Lower leg skin (tissue), 4 donors: Measurements from ENCODE around the gene FGF12. TPM values are rescaled to one million over a fixed set of nuclear protein-coding genes. Genes with fewer than 3 reads are reported as not detected.

ENCODE experiments used
- DNase-seq, 2 donors: peaks; one replicate each; pipeline ENCODE4 v3.0.0-alpha.2; 2019; ENCODE audit warnings: low spot score in 2 of 2
- H3K4me3 ChIP-seq: fragments of 200-600 bp; sonication (generic); 2 replicates; pipeline ENCODE4 v1.5.1; 2017; ENCODE audit warnings: mild to moderate bottlenecking, low read depth; ENCODE audit not compliant: poor library complexity, severe bottlenecking
- POLR2A ChIP-seq, 2 donors: fragments of 450-650 bp; IDR thresholded peaks; one replicate each; pipeline ENCODE4 v1.6.1; 2016 to 2017; ENCODE audit warnings: antibody characterized with exemption in 2 of 2, mild to moderate bottlenecking in 1 of 2, moderate library complexity in 1 of 2
- WGBS, 2 donors: methylation state at CpG; one replicate each; pipeline ENCODE4 v1.1.5; 2018; 5-methylcytosine and 5-hydroxymethylcytosine counted together
- intact Hi-C: fragments of 100-400 bp; cut with DNase I; formaldehyde crosslinking; loops from one replicate; pipeline ENCODE4 v1.15.0; 2023; ENCODE audit warnings: low total_unique reads
- total RNA-seq, 4 donors: library from RNA; depleted of rRNA; stranded (reverse); fragments of >200 nt; gene quantifications; one replicate each; pipeline ENCODE4 v1.1.0, GENCODE V29; 2016
- TF ChIP-seq, protein P1 (sequence below), 3 donors: fragments of 450-650 bp; IDR thresholded peaks; one replicate each; pipeline ENCODE4 v1.5.1; 2016; ENCODE audit warnings: antibody characterized with exemption in 3 of 3, mild to moderate bottlenecking in 3 of 3, moderate library complexity in 2 of 3

Gene FGF12
- total RNA-seq, 4 donors from 2014 or later = 0.05 to 0.45 (median 0.19) TPM; not detected in 1

DNA sequence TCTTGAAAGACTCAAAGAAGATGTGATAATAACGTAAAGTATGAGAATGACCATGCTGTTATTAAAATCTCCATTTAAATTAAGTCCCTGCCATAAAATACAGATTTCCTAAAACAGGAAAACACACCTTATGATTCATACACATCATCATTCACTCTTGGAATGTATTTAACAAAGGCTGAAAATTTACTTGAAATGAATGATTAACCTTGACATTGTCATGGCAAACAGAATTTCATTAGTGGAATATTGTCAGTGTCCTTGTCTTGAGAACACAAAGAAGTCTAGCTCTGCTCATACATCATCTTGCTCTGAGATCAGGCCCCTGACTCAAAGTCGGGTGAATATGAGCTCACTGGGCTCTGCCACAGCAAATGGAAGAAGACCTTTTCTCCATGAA lies 313.9 kb downstream of the FGF12 start:
- no peak overlapping the region for H3K4me3 ChIP-seq
- no peak for DNase-seq
- TF ChIP-seq, protein P1, sequence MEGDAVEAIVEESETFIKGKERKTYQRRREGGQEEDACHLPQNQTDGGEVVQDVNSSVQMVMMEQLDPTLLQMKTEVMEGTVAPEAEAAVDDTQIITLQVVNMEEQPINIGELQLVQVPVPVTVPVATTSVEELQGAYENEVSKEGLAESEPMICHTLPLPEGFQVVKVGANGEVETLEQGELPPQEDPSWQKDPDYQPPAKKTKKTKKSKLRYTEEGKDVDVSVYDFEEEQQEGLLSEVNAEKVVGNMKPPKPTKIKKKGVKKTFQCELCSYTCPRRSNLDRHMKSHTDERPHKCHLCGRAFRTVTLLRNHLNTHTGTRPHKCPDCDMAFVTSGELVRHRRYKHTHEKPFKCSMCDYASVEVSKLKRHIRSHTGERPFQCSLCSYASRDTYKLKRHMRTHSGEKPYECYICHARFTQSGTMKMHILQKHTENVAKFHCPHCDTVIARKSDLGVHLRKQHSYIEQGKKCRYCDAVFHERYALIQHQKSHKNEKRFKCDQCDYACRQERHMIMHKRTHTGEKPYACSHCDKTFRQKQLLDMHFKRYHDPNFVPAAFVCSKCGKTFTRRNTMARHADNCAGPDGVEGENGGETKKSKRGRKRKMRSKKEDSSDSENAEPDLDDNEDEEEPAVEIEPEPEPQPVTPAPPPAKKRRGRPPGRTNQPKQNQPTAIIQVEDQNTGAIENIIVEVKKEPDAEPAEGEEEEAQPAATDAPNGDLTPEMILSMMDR (IDR thresholded peaks at IDR 0.05) = no peak
- TF ChIP-seq POLR2A (IDR thresholded peaks at IDR 0.05) = no peak
- WGBS, 2 donors = 70 to 80% methylated on average over 2 of the region's 2 CpGs
- intact Hi-C loops = no loop called here

DNA sequence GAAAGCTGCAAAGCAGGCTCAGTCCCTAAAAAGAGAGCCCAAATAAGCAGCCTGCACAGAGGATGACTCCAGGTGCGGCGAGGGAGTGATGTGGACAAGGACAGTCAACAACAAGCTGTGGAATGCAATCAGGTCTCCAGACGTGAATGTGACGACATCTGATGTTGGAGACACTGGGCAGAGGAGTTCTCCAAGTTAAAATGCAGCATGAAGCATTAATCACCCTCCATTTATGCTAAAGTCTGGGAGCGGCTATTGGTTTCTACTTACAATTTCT lies 316.7 kb downstream of the FGF12 start:
- intact Hi-C loops = no loop called here
- TF ChIP-seq, protein P1 (IDR thresholded peaks at IDR 0.05) = no peak
- TF ChIP-seq POLR2A (IDR thresholded peaks at IDR 0.05) = no peak

DNA sequence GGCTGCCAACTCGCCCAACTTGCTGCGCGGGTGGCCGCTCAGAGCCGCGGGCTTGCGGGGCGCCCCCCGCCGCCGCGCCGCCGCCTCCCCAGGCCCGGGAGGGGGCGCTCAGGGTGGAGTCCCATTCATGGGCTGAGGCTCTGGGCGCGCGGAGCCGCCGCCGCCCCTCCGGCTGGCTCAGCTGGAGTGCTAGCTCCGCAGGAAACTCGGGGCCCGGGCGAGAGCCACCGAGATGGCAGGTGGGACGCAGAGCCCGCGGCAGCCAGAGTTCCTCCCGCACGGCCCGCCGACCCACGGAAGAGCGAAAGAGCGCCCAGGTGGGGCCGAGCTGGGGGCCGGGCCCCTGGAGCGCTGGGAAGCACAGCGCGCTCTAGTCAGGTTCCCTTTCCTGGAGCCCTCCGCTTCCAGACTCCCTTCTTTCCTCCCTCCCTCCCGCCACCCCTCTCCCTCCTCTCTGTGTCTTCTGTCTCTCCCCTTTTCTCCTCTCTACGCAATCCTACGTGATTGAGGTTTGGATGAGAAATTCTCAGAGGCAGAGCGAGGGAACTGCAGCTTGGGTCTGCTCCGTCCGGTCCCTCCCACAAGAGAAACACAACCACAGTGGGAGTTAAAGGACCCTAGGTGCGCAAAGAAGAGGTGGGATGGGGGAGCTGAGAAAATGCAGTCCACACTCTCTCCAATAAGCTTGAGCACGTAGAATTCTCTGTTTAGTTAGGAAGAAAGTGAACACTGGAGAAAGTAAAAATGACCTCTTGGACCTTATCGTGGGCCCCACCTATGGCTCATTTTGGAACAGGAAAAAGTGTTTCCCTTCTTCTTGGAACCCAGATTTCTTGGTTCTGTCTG lies 317.3 kb downstream of the FGF12 start:
- intact Hi-C loops = no loop called here
- WGBS, 2 donors = 2 to 3% methylated on average over 20 to 24 of the region's 53 CpGs
- DNase-seq = no peak
- no peak for TF ChIP-seq POLR2A (IDR thresholded peaks at IDR 0.05)
- TF ChIP-seq, protein P1 (IDR thresholded peaks at IDR 0.05) = no peak
- H3K4me3 ChIP-seq = peak overlapping the region; percentile 2

More for the DNA sequence above, 316.7 kb downstream of the FGF12 start:
- DNase-seq = no peak
- H3K4me3 ChIP-seq = no peak overlapping the region
- WGBS, 2 donors = 69 to 72% methylated on average over 5 of the region's 5 CpGs

DNA sequence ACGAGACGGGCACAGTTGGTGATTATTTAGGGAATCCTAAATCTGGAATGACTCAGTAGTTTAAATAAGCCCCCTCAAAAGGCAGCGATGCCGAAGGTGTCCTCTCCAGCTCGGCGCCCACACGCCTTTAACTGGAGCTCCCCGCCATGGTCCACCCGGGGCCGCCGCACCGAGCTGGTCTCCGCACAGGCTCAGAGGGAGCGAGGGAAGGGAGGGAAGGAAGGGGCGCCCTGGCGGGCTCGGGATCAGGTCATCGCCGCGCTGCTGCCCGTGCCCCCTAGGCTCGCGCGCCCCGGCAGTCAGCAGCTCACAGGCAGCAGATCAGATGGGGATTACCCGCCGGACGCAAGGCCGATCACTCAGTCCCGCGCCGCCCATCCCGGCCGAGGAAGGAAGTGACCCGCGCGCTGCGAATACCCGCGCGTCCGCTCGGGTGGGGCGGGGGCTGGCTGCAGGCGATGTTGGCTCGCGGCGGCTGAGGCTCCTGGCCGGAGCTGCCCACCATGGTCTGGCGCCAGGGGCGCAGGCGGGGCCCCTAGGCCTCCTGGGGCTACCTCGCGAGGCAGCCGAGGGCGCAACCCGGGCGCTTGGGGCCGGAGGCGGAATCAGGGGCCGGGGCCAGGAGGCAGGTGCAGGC lies 318.0 kb downstream of the FGF12 start:
- intact Hi-C loops = no loop called here
- WGBS, 2 donors = 0% methylated on average over 2 to 41 of the region's 61 CpGs

DNA sequence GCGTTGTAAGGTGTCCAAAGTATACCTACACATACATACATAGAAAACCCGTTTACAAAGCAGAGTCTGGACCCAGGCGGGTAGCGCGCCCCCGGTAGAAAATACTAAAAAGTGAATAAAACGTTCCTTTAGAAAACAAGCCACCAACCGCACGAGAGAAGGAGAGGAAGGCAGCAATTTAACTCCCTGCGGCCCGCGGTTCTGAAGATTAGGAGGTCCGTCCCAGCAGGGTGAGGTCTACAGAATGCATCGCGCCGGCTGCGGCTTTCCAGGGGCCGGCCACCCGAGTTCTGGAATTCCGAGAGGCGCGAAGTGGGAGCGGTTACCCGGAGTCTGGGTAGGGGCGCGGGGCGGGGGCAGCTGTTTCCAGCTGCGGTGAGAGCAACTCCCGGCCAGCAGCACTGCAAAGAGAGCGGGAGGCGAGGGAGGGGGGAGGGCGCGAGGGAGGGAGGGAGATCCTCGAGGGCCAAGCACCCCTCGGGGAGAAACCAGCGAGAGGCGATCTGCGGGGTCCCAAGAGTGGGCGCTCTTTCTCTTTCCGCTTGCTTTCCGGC lies 318.6 kb downstream of the FGF12 start:
- WGBS, 2 donors = 1% methylated on average over 34 to 40 of the region's 41 CpGs
- DNase-seq = no peak

More for the DNA sequence above, 318.0 kb downstream of the FGF12 start:
- peak in 1 of 2 donors; percentile 86 for DNase-seq
- TF ChIP-seq, protein P1 (IDR thresholded peaks at IDR 0.05) = no peak
- no peak for TF ChIP-seq POLR2A (IDR thresholded peaks at IDR 0.05)
- H3K4me3 ChIP-seq = peak overlapping the region; percentile 2

More for the DNA sequence above, 318.6 kb downstream of the FGF12 start:
- no peak overlapping the region for H3K4me3 ChIP-seq
- intact Hi-C loops = no loop called here
- no peak for TF ChIP-seq POLR2A (IDR thresholded peaks at IDR 0.05)
- TF ChIP-seq, protein P1 (IDR thresholded peaks at IDR 0.05) = no peak
